ENCODE data around the gene TRAF3IP1.
"Not testable (repeated sequence)": the region's sequence is repeated elsewhere in the genome, so short reads cannot be mapped to it uniquely, and the experiment has no call there.

TRAF3IP1 gene

GRCh38 chr2:238325694-238326093 lies 5.4 kb downstream of the TRAF3IP1 start:
- peaks cover 16% of the 10 kb centered on the region for H3K36me3 ChIP-seq (ENCODE audit: control insufficient read depth, insufficient read depth, low read length)
- no peaks in the 10 kb centered on the region for H3K27me3 ChIP-seq (replicated peaks; ENCODE audit: control insufficient read depth, insufficient read depth, low read length, poor library complexity, severe bottlenecking)
- no peak overlapping the region for H3K4me3 ChIP-seq (ENCODE audit: insufficient read depth, low read depth, low read length, poor library complexity, severe bottlenecking)
- DNase-seq, result no peak
- no peaks in the 10 kb centered on the region for H3K9me3 ChIP-seq (ENCODE audit: control insufficient read depth, low read length)
- H3K27ac ChIP-seq (ENCODE audit: insufficient read depth, low read length, poor library complexity, severe bottlenecking), result no peak overlapping the region
- H3K4me1 ChIP-seq (ENCODE audit: control insufficient read depth, insufficient read depth, low read length, poor library complexity, severe bottlenecking), result peaks cover 5% of the 10 kb centered on the region

- no peak for DNase-seq
- H3K27me3 ChIP-seq (replicated peaks; ENCODE audit: control insufficient read depth, insufficient read depth, low read length, poor library complexity, severe bottlenecking), result no peaks in the 10 kb centered on the region
- H3K4me3 ChIP-seq (ENCODE audit: insufficient read depth, low read depth, low read length, poor library complexity, severe bottlenecking), result no peak overlapping the region
- H3K4me1 ChIP-seq (ENCODE audit: control insufficient read depth, insufficient read depth, low read length, poor library complexity, severe bottlenecking), result no peaks in the 10 kb centered on the region
- H3K27ac ChIP-seq (ENCODE audit: insufficient read depth, low read length, poor library complexity, severe bottlenecking), result no peak overlapping the region
- H3K9me3 ChIP-seq (ENCODE audit: control insufficient read depth, low read length), result no peaks in the 10 kb centered on the region
- peaks cover 16% of the 10 kb centered on the region for H3K36me3 ChIP-seq (ENCODE audit: control insufficient read depth, insufficient read depth, low read length)
Measured at GRCh38 chr2:238326801-238327365, 6.6 kb downstream of the TRAF3IP1 start.

GRCh38 chr2:238327751-238328150 lies 7.4 kb downstream of the TRAF3IP1 start:
- no peak for DNase-seq
- Histone ChIP-seq H3K36me3 (ENCODE audit: control insufficient read depth, insufficient read depth, low read length) (peaks cover 16% of the 10 kb centered on the region), H3K9me3 (ENCODE audit: control insufficient read depth, low read length) (no peaks in the 10 kb centered on the region), H3K27ac (ENCODE audit: insufficient read depth, low read length, poor library complexity, severe bottlenecking) (no peak overlapping the region), H3K27me3 (replicated peaks; ENCODE audit: control insufficient read depth, insufficient read depth, low read length, poor library complexity, severe bottlenecking) (no peaks in the 10 kb centered on the region), H3K4me1 (ENCODE audit: control insufficient read depth, insufficient read depth, low read length, poor library complexity, severe bottlenecking) (no peaks in the 10 kb centered on the region), H3K4me3 (ENCODE audit: insufficient read depth, low read depth, low read length, poor library complexity, severe bottlenecking) (no peak overlapping the region)

- no peaks in the 10 kb centered on the region for H3K9me3 ChIP-seq (ENCODE audit: control insufficient read depth, low read length)
- H3K4me1 ChIP-seq (ENCODE audit: control insufficient read depth, insufficient read depth, low read length, poor library complexity, severe bottlenecking), result no peaks in the 10 kb centered on the region
- no peak for DNase-seq
- no peak overlapping the region for H3K4me3 ChIP-seq (ENCODE audit: insufficient read depth, low read depth, low read length, poor library complexity, severe bottlenecking)
- no peak overlapping the region for H3K27ac ChIP-seq (ENCODE audit: insufficient read depth, low read length, poor library complexity, severe bottlenecking)
- peaks cover 23% of the 10 kb centered on the region for H3K36me3 ChIP-seq (ENCODE audit: control insufficient read depth, insufficient read depth, low read length)
- H3K27me3 ChIP-seq (replicated peaks; ENCODE audit: control insufficient read depth, insufficient read depth, low read length, poor library complexity, severe bottlenecking), result no peaks in the 10 kb centered on the region
Measured at GRCh38 chr2:238330391-238330790, 10.1 kb downstream of the TRAF3IP1 start.

GRCh38 chr2:238331916-238332315 lies 11.6 kb downstream of the TRAF3IP1 start:
- Histone ChIP-seq H3K9me3 (ENCODE audit: control insufficient read depth, low read length) (no peaks in the 10 kb centered on the region), H3K27me3 (replicated peaks; ENCODE audit: control insufficient read depth, insufficient read depth, low read length, poor library complexity, severe bottlenecking) (no peaks in the 10 kb centered on the region), H3K4me3 (ENCODE audit: insufficient read depth, low read depth, low read length, poor library complexity, severe bottlenecking) (no peak overlapping the region), H3K4me1 (ENCODE audit: control insufficient read depth, insufficient read depth, low read length, poor library complexity, severe bottlenecking) (no peaks in the 10 kb centered on the region), H3K36me3 (ENCODE audit: control insufficient read depth, insufficient read depth, low read length) (peaks cover 23% of the 10 kb centered on the region), H3K27ac (ENCODE audit: insufficient read depth, low read length, poor library complexity, severe bottlenecking) (no peak overlapping the region)
- no peak for DNase-seq

- no peak overlapping the region for H3K4me3 ChIP-seq (ENCODE audit: insufficient read depth, low read depth, low read length, poor library complexity, severe bottlenecking)
Measured at GRCh38 chr2:238334885-238335284, 14.6 kb downstream of the TRAF3IP1 start.

GRCh38 chr2:238335591-238335990 lies 15.3 kb downstream of the TRAF3IP1 start:
- not testable (repeated sequence) for H3K4me1 ChIP-seq (ENCODE audit: control insufficient read depth, insufficient read depth, low read length, poor library complexity, severe bottlenecking); DNase-seq; H3K9me3 ChIP-seq (ENCODE audit: control insufficient read depth, low read length); H3K27me3 ChIP-seq (replicated peaks; ENCODE audit: control insufficient read depth, insufficient read depth, low read length, poor library complexity, severe bottlenecking); H3K4me3 ChIP-seq (ENCODE audit: insufficient read depth, low read depth, low read length, poor library complexity, severe bottlenecking); H3K36me3 ChIP-seq (ENCODE audit: control insufficient read depth, insufficient read depth, low read length); H3K27ac ChIP-seq (ENCODE audit: insufficient read depth, low read length, poor library complexity, severe bottlenecking)

More at GRCh38 chr2:238334885-238335284, 14.6 kb downstream of the TRAF3IP1 start:
- Histone ChIP-seq H3K27me3 (replicated peaks; ENCODE audit: control insufficient read depth, insufficient read depth, low read length, poor library complexity, severe bottlenecking) (no peaks in the 10 kb centered on the region), H3K36me3 (ENCODE audit: control insufficient read depth, insufficient read depth, low read length) (peaks cover 7% of the 10 kb centered on the region), H3K4me1 (ENCODE audit: control insufficient read depth, insufficient read depth, low read length, poor library complexity, severe bottlenecking) (no peaks in the 10 kb centered on the region), H3K27ac (ENCODE audit: insufficient read depth, low read length, poor library complexity, severe bottlenecking) (no peak overlapping the region), H3K9me3 (ENCODE audit: control insufficient read depth, low read length) (no peaks in the 10 kb centered on the region)
- DNase-seq, result no peak

- no peak for DNase-seq
- Histone ChIP-seq H3K4me1 (ENCODE audit: control insufficient read depth, insufficient read depth, low read length, poor library complexity, severe bottlenecking) (no peaks in the 10 kb centered on the region), H3K27me3 (replicated peaks; ENCODE audit: control insufficient read depth, insufficient read depth, low read length, poor library complexity, severe bottlenecking) (no peaks in the 10 kb centered on the region), H3K36me3 (ENCODE audit: control insufficient read depth, insufficient read depth, low read length) (peaks cover 7% of the 10 kb centered on the region), H3K27ac (ENCODE audit: insufficient read depth, low read length, poor library complexity, severe bottlenecking) (no peak overlapping the region), H3K9me3 (ENCODE audit: control insufficient read depth, low read length) (no peaks in the 10 kb centered on the region), H3K4me3 (ENCODE audit: insufficient read depth, low read depth, low read length, poor library complexity, severe bottlenecking) (no peak overlapping the region)
Measured at GRCh38 chr2:238336151-238336550, 15.8 kb downstream of the TRAF3IP1 start.

GRCh38 chr2:238336793-238337444 lies 16.6 kb downstream of the TRAF3IP1 start:
- Histone ChIP-seq H3K27me3 (replicated peaks; ENCODE audit: control insufficient read depth, insufficient read depth, low read length, poor library complexity, severe bottlenecking) (no peaks in the 10 kb centered on the region), H3K4me1 (ENCODE audit: control insufficient read depth, insufficient read depth, low read length, poor library complexity, severe bottlenecking) (no peaks in the 10 kb centered on the region), H3K36me3 (ENCODE audit: control insufficient read depth, insufficient read depth, low read length) (peaks cover 7% of the 10 kb centered on the region), H3K27ac (ENCODE audit: insufficient read depth, low read length, poor library complexity, severe bottlenecking) (no peak overlapping the region), H3K4me3 (ENCODE audit: insufficient read depth, low read depth, low read length, poor library complexity, severe bottlenecking) (no peak overlapping the region), H3K9me3 (ENCODE audit: control insufficient read depth, low read length) (no peaks in the 10 kb centered on the region)
- DNase-seq, result no peak

- no peaks in the 10 kb centered on the region for H3K27me3 ChIP-seq (replicated peaks; ENCODE audit: control insufficient read depth, insufficient read depth, low read length, poor library complexity, severe bottlenecking)
- H3K4me3 ChIP-seq (ENCODE audit: insufficient read depth, low read depth, low read length, poor library complexity, severe bottlenecking), result no peak overlapping the region
- H3K36me3 ChIP-seq (ENCODE audit: control insufficient read depth, insufficient read depth, low read length), result peaks cover 7% of the 10 kb centered on the region
- H3K27ac ChIP-seq (ENCODE audit: insufficient read depth, low read length, poor library complexity, severe bottlenecking), result no peak overlapping the region
- H3K9me3 ChIP-seq (ENCODE audit: control insufficient read depth, low read length), result no peaks in the 10 kb centered on the region
- H3K4me1 ChIP-seq (ENCODE audit: control insufficient read depth, insufficient read depth, low read length, poor library complexity, severe bottlenecking), result no peaks in the 10 kb centered on the region
- no peak for DNase-seq
Measured at GRCh38 chr2:238337846-238338245, 17.5 kb downstream of the TRAF3IP1 start.
